ENCODE measurements around the gene LRRTM4.

- TF ChIP-seq CTCF (IDR thresholded peaks at IDR 0.05; ENCODE audit: low read depth, low read length) (no peak), EZH2phosphoT487 (IDR thresholded peaks at IDR 0.05; ENCODE audit: low read depth) (no peak)
Observed at GRCh38 chr2:77013953-77014352, 508.2 kb downstream of the LRRTM4 start.

All from OCI-LY3 (cell line).